ENCODE results near the gene FBXO33.

The FBXO33 gene, protein sequence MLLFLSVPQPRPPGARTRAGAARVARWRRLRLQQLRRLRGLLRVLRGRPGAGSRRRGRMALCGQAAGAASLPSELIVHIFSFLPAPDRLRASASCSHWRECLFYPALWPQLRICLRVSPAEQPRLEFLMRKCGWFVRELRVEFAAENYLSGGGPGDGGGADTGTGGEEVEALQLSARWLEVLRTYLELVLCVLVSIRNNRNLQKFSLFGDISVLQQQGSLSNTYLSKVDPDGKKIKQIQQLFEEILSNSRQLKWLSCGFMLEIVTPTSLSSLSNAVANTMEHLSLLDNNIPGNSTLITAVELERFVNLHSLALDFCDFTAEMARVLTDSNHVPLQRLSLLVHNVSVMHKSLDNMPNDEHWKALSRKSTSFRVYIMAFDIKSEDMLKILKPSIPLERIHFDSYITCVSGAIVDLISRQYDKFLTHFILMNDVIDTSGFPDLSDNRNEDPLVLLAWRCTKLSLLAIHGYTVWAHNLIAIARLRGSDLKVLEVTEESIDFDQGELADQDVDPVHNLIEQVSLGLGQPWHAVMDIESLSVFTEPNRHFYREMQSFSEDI

DNA sequence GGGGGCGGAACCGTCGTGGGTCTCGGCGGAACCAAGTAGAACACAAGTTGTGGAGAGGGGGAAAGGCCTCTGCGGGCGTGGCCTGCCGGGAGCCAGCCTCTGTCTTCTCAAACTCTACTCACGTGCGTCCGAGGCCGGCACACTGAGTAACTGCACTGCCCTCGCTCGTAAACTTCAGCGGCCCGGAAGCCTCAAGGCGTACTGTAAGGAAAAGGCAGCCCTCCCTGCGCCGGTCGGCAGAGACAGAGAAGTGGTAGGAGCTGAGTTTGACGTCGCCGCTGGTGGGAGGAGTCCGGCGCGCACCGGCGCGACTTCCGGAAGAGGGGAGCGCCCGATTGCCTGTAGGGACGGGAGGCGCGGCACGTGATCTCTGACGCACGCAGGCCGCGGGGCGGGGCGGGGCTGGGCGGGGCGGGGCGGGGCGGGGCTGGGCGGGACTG lies at the start of gene FBXO33:
Gene FBXO33 (minus strand): TSS at position 255 of the 440 bp plus-strand sequence. CDS start 271 bp downstream, outside the sequence.
- DNase-seq: peak; percentile 98

- no peak for DNase-seq
Observed at GRCh38 chr14:39474416-39474911, 42.2 kb upstream of the FBXO33 start.

DNA sequence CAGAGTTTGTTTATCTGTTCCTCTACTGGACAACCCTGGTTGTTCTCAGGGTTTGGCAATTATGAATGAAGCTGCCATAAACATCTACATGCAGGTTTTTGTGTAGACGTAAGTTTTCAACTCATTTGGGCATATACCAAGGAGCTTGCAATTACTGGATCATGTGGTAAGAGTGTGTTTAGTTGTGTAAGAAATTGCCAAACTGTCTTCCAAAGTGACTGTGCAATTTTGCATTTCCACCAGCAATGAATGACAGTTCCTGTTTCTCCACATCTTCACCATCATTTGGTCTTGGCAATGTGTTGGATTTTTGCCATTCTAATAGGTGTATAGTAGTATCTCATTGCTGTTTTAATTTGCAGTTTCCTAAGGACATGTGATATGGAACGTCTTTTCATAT lies 39.8 kb upstream of the FBXO33 start:
- no peak for DNase-seq

- DNase-seq: no peak
Observed at GRCh38 chr14:39469094-39469710, 37.0 kb upstream of the FBXO33 start.

GRCh38 chr14:39467889-39468524 lies 35.8 kb upstream of the FBXO33 start:
- DNase-seq: peak; percentile 9

DNA sequence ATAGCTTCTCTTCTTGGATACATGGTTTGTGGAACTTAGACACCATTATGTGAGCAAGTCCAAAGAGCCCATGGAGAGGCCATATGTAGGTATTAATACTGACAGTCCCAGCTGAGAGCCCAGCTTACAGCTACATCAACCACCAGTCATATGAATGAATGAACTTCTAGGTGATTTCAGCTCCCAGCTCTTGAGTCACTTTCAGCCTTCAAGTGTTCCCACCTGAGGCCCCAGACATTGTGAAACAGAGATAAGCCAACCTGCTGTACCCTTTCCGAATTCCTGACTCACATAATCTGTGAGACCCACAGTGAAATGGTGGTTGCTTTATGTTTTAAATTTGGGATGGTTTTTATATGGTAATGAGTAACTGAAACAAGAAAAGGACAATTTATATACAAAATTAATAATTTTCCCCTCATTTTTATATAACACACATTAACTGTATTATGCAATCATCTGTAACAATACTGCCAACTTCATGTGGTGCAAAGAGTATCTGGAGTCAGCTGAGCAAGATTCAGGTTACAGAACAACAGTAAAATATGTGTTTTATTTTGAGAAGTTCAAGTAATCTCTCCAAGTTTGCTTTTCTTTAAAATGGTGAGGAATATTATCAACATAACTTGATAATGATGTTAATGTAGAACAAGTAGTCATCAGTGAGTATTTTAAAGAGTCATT lies 27.7 kb upstream of the FBXO33 start:
- DNase-seq: no peak

DNA sequence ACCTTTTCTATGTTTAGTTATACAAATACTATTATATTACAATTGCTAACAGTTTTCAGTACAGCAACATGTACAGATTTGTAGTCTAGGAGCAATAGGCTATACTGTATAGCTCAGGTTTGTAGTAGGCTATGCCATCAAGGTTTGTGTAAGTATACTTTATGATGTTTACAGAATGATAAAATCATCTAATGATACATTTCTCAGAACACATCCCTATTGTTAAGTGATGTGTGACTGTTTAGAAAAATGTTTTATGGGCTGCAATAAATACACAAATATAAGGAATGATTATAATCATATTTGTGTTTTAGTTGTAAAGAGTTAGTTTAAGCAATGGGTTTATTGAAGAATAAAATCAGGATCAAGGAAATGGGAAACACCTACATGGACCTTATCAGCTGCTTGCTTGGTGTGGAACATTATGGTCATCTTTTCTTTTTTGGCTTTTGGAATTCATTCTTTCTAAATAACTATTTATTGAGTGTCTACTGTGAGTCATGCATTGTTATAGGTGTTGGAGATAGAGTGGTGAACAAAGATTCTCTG lies 24.5 kb upstream of the FBXO33 start:
- DNase-seq: no peak

- DNase-seq: no peak
Observed at GRCh38 chr14:39454906-39455539, 22.8 kb upstream of the FBXO33 start.

- no peak for DNase-seq
Observed at GRCh38 chr14:39452680-39453079, 20.4 kb upstream of the FBXO33 start.

DNA sequence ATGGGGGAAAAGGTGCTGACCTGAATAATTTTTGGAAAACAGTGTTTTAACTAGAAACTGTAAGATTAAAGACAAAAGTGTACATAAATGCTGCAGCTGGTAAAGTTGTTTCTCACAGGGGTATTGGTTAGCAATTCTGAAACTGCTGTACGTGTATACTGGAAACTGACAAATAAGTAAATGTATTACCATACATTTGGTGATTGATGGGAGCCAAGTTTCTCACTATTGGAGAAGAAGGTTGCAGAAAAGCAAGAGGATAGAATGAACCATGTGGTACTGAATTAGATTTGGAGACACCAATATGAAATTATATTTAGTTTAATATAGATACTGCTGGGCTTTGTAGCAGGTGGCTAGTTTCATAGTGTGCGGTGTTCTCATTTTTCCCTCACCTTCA lies 19.6 kb upstream of the FBXO33 start:
- DNase-seq: no peak

GRCh38 chr14:39447175-39447661 lies 15.0 kb upstream of the FBXO33 start:
- DNase-seq: no peak

DNA sequence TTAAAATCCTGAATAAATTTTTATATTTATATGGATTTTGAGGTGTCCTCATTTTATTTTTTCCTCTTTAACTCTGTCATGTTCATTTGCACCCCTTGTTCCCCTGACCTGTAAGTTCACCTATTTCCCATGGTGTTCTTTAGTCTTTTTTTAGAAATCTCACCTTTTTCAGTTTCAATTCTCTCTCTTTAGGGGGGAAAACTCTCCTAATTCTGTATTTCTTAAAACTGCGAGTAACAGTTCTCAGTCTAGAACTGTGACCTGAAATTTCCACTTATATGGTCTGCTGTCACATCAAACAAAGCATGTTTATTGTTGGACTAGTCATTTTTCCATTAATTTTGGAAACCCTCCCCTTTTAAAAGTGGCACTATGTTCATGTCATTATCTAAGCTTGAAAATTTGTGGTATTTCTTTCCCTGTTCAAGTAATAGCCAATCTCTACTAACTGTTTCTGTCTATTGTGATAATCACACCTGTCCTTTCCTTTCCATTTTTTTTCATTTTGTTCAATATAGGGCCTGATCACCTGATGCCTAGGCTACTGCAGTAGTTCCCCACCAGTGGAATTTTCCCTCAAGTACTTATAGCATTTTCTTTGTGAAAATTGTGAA lies 14.0 kb upstream of the FBXO33 start:
- DNase-seq: no peak

DNA sequence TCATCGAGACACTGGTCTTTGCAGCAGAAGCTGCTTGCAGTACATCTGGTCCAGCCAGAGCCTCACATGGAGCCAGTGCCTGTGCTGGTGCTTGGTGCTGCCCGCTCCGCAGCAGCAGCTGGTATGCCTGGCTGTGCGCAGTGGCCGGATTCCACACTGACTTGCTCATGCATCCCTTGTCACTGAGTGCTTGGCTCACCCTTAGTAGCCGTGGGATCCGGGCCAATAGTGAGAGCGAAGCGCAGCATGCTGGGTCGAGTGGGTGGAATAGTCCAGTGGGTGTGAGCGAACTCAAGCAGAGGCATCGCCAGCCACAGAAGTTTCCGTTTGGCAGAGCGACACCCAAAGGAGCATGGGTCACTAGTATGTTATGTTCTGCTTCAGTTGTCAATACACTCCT lies 10.1 kb upstream of the FBXO33 start:
- no peak for DNase-seq

GRCh38 chr14:39441805-39442204 lies 9.6 kb upstream of the FBXO33 start:
- DNase-seq: no peak

DNA sequence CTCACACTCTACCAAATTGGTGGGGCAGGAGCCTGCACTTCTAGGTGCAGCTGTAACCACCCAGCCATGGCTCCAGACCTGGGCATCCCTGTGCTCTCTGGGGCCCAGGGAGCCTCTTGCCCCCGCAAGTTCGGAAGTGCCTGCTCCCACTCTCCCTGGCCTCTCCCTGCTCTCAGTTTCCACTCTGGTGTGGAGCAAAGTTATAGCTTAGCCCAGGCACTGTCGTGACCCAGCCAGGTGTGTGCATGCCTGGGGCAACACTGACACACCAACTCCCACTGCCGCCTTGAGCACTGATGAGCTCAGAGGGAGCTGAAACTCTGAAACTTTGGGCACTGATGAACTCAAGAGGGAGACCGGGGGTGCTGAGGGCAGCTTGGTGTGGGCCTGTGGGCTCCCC lies 8.7 kb upstream of the FBXO33 start:
- DNase-seq: no peak

GRCh38 chr14:39435241-39435640 lies 3.0 kb upstream of the FBXO33 start:
- no peak for DNase-seq

DNA sequence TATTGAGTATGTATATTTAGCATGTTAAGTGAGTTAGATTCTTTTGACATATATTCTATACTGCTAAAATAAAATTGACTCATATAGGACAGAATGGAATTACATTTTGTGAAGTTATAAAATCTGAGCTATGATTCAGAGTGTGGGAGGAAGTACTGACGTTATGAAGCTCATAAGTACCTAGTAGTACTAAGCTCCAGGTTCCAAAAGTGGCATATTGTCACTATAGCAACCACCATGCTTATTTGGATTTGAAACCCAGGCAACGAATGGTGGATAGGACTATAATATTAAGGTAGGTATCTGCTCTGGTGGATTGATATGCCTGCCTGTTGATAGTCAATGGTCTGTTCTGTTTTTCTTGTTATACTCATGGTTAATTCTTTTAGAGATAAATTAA lies 2.2 kb upstream of the FBXO33 start:
- DNase-seq: peak; percentile 13

DNA sequence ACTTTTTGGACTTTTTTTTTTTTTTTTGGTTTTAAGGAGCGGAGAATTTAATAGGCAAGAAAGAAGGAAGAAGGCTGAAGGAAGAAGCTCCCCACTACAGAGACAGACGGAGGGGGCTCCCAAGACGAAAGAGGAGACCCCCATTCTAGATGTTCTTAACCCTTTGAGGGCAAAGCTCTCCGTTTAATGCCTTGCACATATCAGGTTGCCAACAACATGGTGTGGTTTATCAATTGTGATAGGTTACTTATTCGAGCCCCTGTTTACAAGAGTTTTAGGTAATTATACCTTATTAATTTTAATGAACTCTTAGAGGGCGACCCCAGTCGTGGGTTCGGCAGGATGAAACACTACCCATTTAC lies 1.2 kb upstream of the FBXO33 start:
- DNase-seq: no peak

- peak; percentile 92 for DNase-seq
Observed at GRCh38 chr14:39432619-39433451, 602 bp upstream of the FBXO33 start.

GRCh38 chr14:39431416-39432178 lies 636 bp downstream of the FBXO33 start:
- peak; percentile 47 for DNase-seq

Measured in NCI-H748 treated with DMSO at 0.1 percent for 48 hours (cell line).